Gastroesophageal sphincter (tissue), 4 donors: Measurements from ENCODE around the gene TMTC2. TPM values are rescaled to one million over a fixed set of nuclear protein-coding genes. Genes with fewer than 3 reads are reported as not detected.
"Not testable (repeated sequence)": the region's sequence is repeated elsewhere in the genome, so short reads cannot be mapped to it uniquely, and the experiment has no call there.

ENCODE experiments used
- ATAC-seq: fragments of 150-250 bp; one replicate; pipeline ENCODE4 v1.9.1; 2016; ENCODE audit warnings: mild to moderate bottlenecking, moderate library complexity
- H3K27ac ChIP-seq, 4 donors: fragments of 200-600 bp; sonication (generic) in 3 of 4; 1 replicate in 3 of 4; 2 replicates in 1 of 4; pipeline ENCODE4 v1.5.1; 2016 to 2019
- H3K27me3 ChIP-seq: fragments of 200-600 bp; sonication (generic); one replicate; pipeline ENCODE4 v1.5.1; 2019
- H3K36me3 ChIP-seq, 2 donors: fragments of 200-600 bp; sonication (generic); one replicate each; pipeline ENCODE4 v1.5.1; 2019; ENCODE audit warnings: control low read depth in 1 of 2
- H3K4me1 ChIP-seq, 3 donors: fragments of 200-600 bp; sonication (generic); 1 replicate in 2 of 3; 2 replicates in 1 of 3; pipeline ENCODE4 v1.5.1; 2016 to 2019; ENCODE audit warnings: control low read depth in 2 of 3
- H3K4me3 ChIP-seq, 2 donors: fragments of 200-600 bp; sonication (generic); one replicate each; pipeline ENCODE4 v1.5.1; 2019; ENCODE audit warnings: mild to moderate bottlenecking in 1 of 2, moderate library complexity in 1 of 2
- H3K9me3 ChIP-seq, 3 donors: fragments of 200-600 bp; sonication (generic); one replicate each; pipeline ENCODE4 v1.5.1; 2017 to 2019; ENCODE audit warnings: control low read depth in 2 of 3
- EP300 ChIP-seq: sonication (generic); formaldehyde crosslinking; IDR thresholded peaks from one replicate; pipeline ENCODE4 v1.6.1; 2017; ENCODE audit warnings: antibody characterized with exemption, mild to moderate bottlenecking
- POLR2A ChIP-seq, 2 donors: fragments of 450-650 bp; IDR thresholded peaks; one replicate each; pipeline ENCODE4 v1.6.1; 2017; ENCODE audit warnings: antibody characterized with exemption in 2 of 2, mild to moderate bottlenecking in 2 of 2, moderate library complexity in 1 of 2
- POLR2AphosphoS5 ChIP-seq: sonication (generic); formaldehyde crosslinking; IDR thresholded peaks from one replicate; pipeline ENCODE4 v1.6.1; 2017; ENCODE audit warnings: antibody characterized with exemption
- WGBS, 2 donors: methylation state at CpG; one replicate each; pipeline ENCODE4 v1.1.5; 2018; ENCODE audit warnings: low coverage in 1 of 2; 5-methylcytosine and 5-hydroxymethylcytosine counted together
- total RNA-seq, 4 donors: library from RNA; depleted of rRNA; stranded (reverse); fragments of >200 nt; gene quantifications; one replicate each; pipeline ENCODE4 v1.1.0, GENCODE V29; 2016
- TF ChIP-seq, protein P1 (sequence below), 4 experiments: fragments of 200-600 bp in 2 of 4; fragments of 450-650 bp in 2 of 4; sonication (generic) in 1 of 4; IDR thresholded peaks; one replicate each; pipeline ENCODE4 v1.5.1; 2017 to 2019; ENCODE audit warnings: antibody characterized with exemption in 4 of 4, mild to moderate bottlenecking in 2 of 4, moderate library complexity in 2 of 4

Gene TMTC2
- total RNA-seq, 4 donors from 2014 or later: 7.4 to 21.8 (median 16.0) TPM

- no peak overlapping the region for H3K27ac ChIP-seq
- no peak overlapping the region for H3K4me3 ChIP-seq
- TF ChIP-seq POLR2AphosphoS5 (no peak), EP300 (no peak), POLR2A (IDR thresholded peaks at IDR 0.05) (no peak)
- TF ChIP-seq, protein P1, sequence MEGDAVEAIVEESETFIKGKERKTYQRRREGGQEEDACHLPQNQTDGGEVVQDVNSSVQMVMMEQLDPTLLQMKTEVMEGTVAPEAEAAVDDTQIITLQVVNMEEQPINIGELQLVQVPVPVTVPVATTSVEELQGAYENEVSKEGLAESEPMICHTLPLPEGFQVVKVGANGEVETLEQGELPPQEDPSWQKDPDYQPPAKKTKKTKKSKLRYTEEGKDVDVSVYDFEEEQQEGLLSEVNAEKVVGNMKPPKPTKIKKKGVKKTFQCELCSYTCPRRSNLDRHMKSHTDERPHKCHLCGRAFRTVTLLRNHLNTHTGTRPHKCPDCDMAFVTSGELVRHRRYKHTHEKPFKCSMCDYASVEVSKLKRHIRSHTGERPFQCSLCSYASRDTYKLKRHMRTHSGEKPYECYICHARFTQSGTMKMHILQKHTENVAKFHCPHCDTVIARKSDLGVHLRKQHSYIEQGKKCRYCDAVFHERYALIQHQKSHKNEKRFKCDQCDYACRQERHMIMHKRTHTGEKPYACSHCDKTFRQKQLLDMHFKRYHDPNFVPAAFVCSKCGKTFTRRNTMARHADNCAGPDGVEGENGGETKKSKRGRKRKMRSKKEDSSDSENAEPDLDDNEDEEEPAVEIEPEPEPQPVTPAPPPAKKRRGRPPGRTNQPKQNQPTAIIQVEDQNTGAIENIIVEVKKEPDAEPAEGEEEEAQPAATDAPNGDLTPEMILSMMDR (IDR thresholded peaks at IDR 0.05): no peak
- H3K9me3 ChIP-seq: no peaks in the 10 kb centered on the region
- WGBS, 2 donors: 80 to 83% methylated on average over 1 of the region's 1 CpG
- peaks cover 0 to 15% (median 0%) of the 10 kb centered on the region in 3 donors for H3K4me1 ChIP-seq
- no peaks in the 10 kb centered on the region for H3K36me3 ChIP-seq
- no peak for ATAC-seq
- no peaks in the 10 kb centered on the region for H3K27me3 ChIP-seq
These were observed 71.0 kb downstream of the TMTC2 start for GRCh38 chr12:82757656-82758055.

GRCh38 chr12:82758749-82759330 is 72.1 kb downstream of the TMTC2 start:
- no peaks in the 10 kb centered on the region for H3K9me3 ChIP-seq
- no peak overlapping the region for H3K4me3 ChIP-seq
- 55 to 68% methylated on average over 3 of the region's 3 CpGs for WGBS, 2 donors
- H3K4me1 ChIP-seq: peaks cover 0 to 15% (median 0%) of the 10 kb centered on the region in 3 donors
- no peaks in the 10 kb centered on the region for H3K27me3 ChIP-seq
- H3K27ac ChIP-seq: no peak overlapping the region
- no peak for ATAC-seq
- no peaks in the 10 kb centered on the region for H3K36me3 ChIP-seq
- TF ChIP-seq POLR2AphosphoS5: no peak
- TF ChIP-seq, protein P1 (IDR thresholded peaks at IDR 0.05): no peak
- TF ChIP-seq POLR2A (IDR thresholded peaks at IDR 0.05): no peak
- TF ChIP-seq EP300: no peak

DNA sequence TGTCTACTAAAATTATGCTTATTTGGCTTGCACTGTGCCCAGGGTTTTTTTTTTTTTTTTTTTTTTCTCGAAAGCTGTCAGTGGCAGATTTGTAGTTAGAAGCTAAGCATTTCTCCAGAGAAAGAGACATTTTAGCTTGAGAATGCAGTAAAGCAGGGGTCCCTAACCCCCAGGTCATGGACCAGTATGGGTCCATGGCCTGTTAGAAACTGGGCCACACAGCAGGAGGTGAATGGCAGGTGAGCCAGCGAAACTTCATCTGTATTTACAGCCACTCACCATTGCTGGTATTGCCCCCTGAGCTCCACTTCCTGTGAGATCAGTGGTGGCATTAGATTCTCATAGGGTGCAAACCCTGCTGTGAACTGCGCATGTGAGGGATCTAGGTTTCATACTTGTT is 73.7 kb downstream of the TMTC2 start:
- 69 to 83% methylated on average over 2 to 3 of the region's 3 CpGs for WGBS, 2 donors
- Histone ChIP-seq H3K9me3 (no peaks in the 10 kb centered on the region), H3K27ac (no peak overlapping the region), H3K4me3 (no peak overlapping the region), H3K4me1 (peaks cover 0 to 15% (median 0%) of the 10 kb centered on the region in 3 donors), H3K27me3 (no peaks in the 10 kb centered on the region), H3K36me3 (no peaks in the 10 kb centered on the region)
- ATAC-seq: no peak
- TF ChIP-seq, protein P1 (IDR thresholded peaks at IDR 0.05): no peak
- no peak for TF ChIP-seq EP300
- TF ChIP-seq POLR2A (IDR thresholded peaks at IDR 0.05): no peak
- TF ChIP-seq POLR2AphosphoS5: no peak

- not testable (repeated sequence) for H3K9me3 ChIP-seq, ATAC-seq, H3K4me1 ChIP-seq, H3K27me3 ChIP-seq, H3K36me3 ChIP-seq, H3K4me3 ChIP-seq, H3K27ac ChIP-seq
- 91% methylated on average over 5 of the region's 7 CpGs; no CpG with 5 or more reads in 1 of the 2 donors for WGBS, 2 donors
These were observed 78.5 kb downstream of the TMTC2 start for GRCh38 chr12:82765206-82765605.

GRCh38 chr12:82765971-82766705 is 79.4 kb downstream of the TMTC2 start:
- H3K36me3 ChIP-seq: no peaks in the 10 kb centered on the region
- TF ChIP-seq EP300 (no peak), POLR2AphosphoS5 (no peak), POLR2A (IDR thresholded peaks at IDR 0.05) (no peak)
- TF ChIP-seq, protein P1 (IDR thresholded peaks at IDR 0.05): no peak
- no peaks in the 10 kb centered on the region for H3K9me3 ChIP-seq
- H3K4me3 ChIP-seq: no peak overlapping the region
- H3K27me3 ChIP-seq: no peaks in the 10 kb centered on the region
- no peak for ATAC-seq
- H3K27ac ChIP-seq: no peak overlapping the region
- H3K4me1 ChIP-seq: no peaks in the 10 kb centered on the region
- 85 to 93% methylated on average over 5 of the region's 5 CpGs for WGBS, 2 donors
